ENCODE measurements around the gene SLC31A1. TPM values are rescaled to one million over a fixed set of nuclear protein-coding genes. Genes with fewer than 3 reads are reported as not detected.

The SLC31A1 gene
- total RNA-seq, 1 experiment from 2014 or later, result 34.4 TPM

DNA sequence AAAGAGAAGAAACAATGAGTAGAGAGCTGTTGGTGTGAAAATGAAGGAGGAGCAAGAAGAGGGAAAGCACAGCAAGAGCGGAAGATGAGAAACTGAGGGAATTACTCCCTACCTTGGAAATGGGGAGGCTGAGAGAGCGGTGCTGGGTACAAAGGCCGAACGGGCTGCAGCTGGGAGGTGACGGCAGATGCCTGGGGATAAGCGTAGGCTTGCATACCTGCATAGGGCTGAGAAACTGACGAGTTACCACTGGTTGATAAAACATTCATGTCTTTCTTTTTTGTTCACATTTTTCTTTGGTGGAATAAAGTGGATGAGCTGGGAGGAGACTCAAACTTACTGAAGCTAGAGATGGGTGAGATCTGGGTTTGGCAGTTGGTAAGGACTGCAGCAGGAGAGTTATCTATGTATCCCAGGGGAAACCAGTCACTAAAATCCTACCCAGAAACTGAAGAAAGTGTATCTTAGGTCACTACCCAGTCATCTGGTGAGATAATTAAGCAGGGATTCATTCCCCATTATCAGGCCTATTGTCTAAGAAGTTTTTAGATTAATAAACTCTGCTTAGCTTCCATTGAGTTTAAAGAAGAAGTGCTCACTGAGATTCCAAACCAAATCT, 35.1 kb upstream of the SLC31A1 start:
- TF ChIP-seq CTCF (conservative IDR thresholded peaks at IDR 0.05), result no peak
- H3K23ac ChIP-seq (ENCODE audit: insufficient read length, low read depth, low read length), result no peak overlapping the region
- H2BK5ac ChIP-seq (ENCODE audit: insufficient read length, low read length), result no peak overlapping the region
- H3K79me2 ChIP-seq (ENCODE audit: insufficient read depth, low read length), result no peaks in the 10 kb centered on the region
- no peak overlapping the region for H3T11ph ChIP-seq (ENCODE audit: low read length)
- H4K8ac ChIP-seq (replicated peaks; ENCODE audit: insufficient read length, low read depth, low read length), result no peak overlapping the region
- no peak overlapping the region for H2BK12ac ChIP-seq (ENCODE audit: insufficient read length, low read depth, low read length)
- H3K23me2 ChIP-seq (ENCODE audit: insufficient read length, low read depth, low read length, poor library complexity, severe bottlenecking), result no peaks in the 10 kb centered on the region
- H3K27ac Mint-ChIP-seq, result no peak overlapping the region
- H3K56ac ChIP-seq (ENCODE audit: insufficient read length, low read depth, low read length), result no peak overlapping the region
- no peaks in the 10 kb centered on the region for H4K20me1 ChIP-seq (ENCODE audit: control insufficient read depth, insufficient read depth, insufficient read length)
- no peak overlapping the region for H3K4ac ChIP-seq (ENCODE audit: low read depth, low read length)
- no peak overlapping the region for H3K14ac ChIP-seq (ENCODE audit: insufficient read depth, low read length)
- peaks cover 9 to 55% (median 41%) of the 10 kb centered on the region in 3 experiments; a peak in 5 of 7 replicates for H3K36me3 Mint-ChIP-seq (ENCODE audit: insufficient read depth in 1 of 3, low read depth in 3 of 3)
- no peak overlapping the region for H2BK120ac ChIP-seq (ENCODE audit: low read depth, low read length, poor library complexity, severe bottlenecking)
- no peak overlapping the region for H2AFZ ChIP-seq (ENCODE audit: low read length)
- H3K9ac ChIP-seq (ENCODE audit: extremely low read depth, insufficient read length, low read length), result no peak overlapping the region
- no peak overlapping the region for H3K18ac ChIP-seq (ENCODE audit: insufficient read length, low read depth, low read length)
- no peak for DNase-seq
- no peak overlapping the region for H3K27ac ChIP-seq (ENCODE audit: insufficient read length, low read depth, low read length)
- no peaks in the 10 kb centered on the region for H3K4me1 ChIP-seq (ENCODE audit: insufficient read depth, low read length)
- no peaks in the 10 kb centered on the region for H3K27me3 ChIP-seq (ENCODE audit: insufficient read depth, low read length)
- no peak overlapping the region for H2BK15ac ChIP-seq (ENCODE audit: low read depth, low read length)
- H2AK5ac ChIP-seq (ENCODE audit: insufficient read length, low read length), result no peak overlapping the region
- no peaks in the 10 kb centered on the region for H3K27me3 Mint-ChIP-seq (ENCODE audit: low read depth)
- H4K91ac ChIP-seq (ENCODE audit: insufficient read length, low read depth, low read length), result no peak overlapping the region
- no peaks in the 10 kb centered on the region for H3K9me3 Mint-ChIP-seq
- H3K4me1 Mint-ChIP-seq, result no peaks in the 10 kb centered on the region
- H3K9me3 ChIP-seq (ENCODE audit: control insufficient read depth, low read depth, low read length), result no peaks in the 10 kb centered on the region
- H3K4me2 ChIP-seq (ENCODE audit: insufficient read depth, insufficient read length, low read length), result no peak overlapping the region
- no peaks in the 10 kb centered on the region for H3K79me1 ChIP-seq (ENCODE audit: insufficient read depth, low read depth, low read length, poor library complexity, severe bottlenecking)
- no peak overlapping the region for H4K5ac ChIP-seq (ENCODE audit: insufficient read length, low read depth, low read length)
- no CpG with 5 or more reads among the region's 7 CpGs for WGBS (ENCODE audit: extremely low coverage, insufficient read length, low lambda C conversion rate)
- no peak overlapping the region for H2BK20ac ChIP-seq (ENCODE audit: low read depth, low read length, poor library complexity, severe bottlenecking)
- no peak overlapping the region for H3K4me3 Mint-ChIP-seq

Data from H9 (cell line).